Mesenteric fat pad (tissue), 1 donor: ENCODE results near the gene OR5B17. TPM values are rescaled to one million over a fixed set of nuclear protein-coding genes. Genes with fewer than 3 reads are reported as not detected.
"Not testable (repeated sequence)": the region's sequence is repeated elsewhere in the genome, so short reads cannot be mapped to it uniquely, and the experiment has no call there.

Experiments used
- DNase-seq: peaks from one replicate; pipeline ENCODE4 v3.0.0-alpha.2; 2020; ENCODE audit warnings: low spot score
- long read RNA-seq: library from polyadenylated mRNA; unstranded; transcript quantifications from one replicate; pipeline ENCODE4 v2.0.0, GENCODE V29; 2020
- total RNA-seq: library from RNA; stranded (reverse); fragmentation: NEBNext Ultra II Directional; extraction: Animal tissue kit (Norgen Biotek cat#: 25700); gene quantifications from one replicate; pipeline ENCODE4 v1.2.1, GENCODE V29; 2021
- donor health status: DM: yes; HTN: yes; CAD: no.

OR5B17 gene
- total RNA-seq = not detected
- long read RNA-seq = 0 reads

DNA sequence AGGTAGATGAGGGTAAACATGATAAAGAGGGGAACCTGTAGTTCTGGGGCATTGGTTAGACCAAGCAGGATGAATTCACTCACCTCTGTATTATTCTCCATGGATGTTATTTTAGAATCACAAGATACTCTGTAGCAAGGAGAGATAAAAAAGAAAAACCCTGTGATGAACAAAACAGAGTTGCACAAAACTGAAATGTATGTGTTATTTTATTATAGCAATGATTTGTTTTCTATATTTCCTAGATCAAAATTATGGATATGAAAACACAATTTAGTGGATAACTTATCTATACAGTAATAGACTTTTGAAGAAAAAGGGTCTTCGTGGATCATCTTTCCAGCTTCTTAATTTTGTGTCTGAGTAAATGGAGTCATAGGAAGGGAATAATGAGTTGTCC lies at the start of gene OR5B17:
TSS of gene OR5B17 (minus strand) at position 101 of the 400 bp plus-strand sequence. CDS start at position 101, 0 bp downstream.
- DNase-seq = no peak

DNA sequence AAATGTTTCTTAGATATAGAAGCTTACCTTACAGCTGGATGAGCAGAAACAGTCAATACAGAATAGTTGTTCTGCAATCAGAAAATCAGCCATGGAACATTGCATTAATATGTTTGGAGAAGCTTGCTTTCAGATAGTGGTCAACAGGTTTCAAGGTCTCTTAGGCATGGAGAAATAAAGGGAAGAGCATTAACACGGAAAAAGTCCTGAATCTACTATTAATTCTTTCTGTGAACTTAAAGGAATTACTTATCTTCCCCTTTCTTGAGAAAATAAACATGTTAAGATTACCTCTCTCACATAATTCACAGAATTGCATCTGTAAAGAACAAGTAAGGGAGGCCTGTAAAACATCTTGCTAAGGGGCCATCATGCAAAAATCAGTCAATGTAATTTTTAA lies 47.9 kb upstream of the OR5B17 start, which contains the start of gene OR5B3:
TSS of gene OR5B3 (minus strand) at position 101 of the 400 bp plus-strand sequence. CDS start 3,465 bp downstream, outside the sequence.
- DNase-seq = no peak

DNA sequence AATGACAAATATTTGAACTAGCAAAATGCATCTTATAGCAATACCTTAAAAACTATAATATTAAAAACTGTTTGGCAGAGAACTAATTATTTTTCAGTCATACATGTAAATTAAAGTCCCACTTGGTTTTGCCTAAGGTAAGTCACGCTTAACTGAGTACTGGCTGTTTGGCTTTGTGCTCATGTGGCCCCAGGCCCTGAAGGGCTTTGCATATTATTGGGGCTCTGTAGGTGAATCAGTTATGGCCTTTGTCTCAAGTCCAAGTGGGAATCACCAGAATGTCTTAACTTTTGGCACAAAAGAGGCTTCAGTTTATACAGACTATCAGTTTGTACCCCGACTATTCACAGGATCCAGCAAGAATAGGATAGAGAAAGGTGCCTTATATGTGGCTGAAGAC lies 40.8 kb upstream of the OR5B17 start:
- DNase-seq = not testable (repeated sequence)

DNA sequence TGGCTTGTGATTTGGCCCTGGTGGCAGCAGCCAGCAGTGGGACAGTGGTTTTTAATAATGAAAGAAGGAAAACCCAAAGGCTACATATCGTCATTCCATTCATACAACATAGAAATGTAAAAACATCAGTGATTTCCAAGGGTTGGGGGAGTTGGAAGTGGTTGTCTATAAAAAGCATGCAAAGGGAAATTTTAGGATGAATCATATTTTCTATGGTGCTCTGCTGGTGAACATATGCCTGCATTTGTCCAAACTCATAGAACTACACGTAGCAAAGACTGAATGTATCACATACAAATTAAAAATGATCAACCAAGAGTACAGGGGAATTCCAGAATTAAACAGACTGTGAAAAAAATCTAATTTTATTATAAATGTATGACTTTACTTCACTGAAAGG lies 36.7 kb upstream of the OR5B17 start:
- no peak for DNase-seq

DNA sequence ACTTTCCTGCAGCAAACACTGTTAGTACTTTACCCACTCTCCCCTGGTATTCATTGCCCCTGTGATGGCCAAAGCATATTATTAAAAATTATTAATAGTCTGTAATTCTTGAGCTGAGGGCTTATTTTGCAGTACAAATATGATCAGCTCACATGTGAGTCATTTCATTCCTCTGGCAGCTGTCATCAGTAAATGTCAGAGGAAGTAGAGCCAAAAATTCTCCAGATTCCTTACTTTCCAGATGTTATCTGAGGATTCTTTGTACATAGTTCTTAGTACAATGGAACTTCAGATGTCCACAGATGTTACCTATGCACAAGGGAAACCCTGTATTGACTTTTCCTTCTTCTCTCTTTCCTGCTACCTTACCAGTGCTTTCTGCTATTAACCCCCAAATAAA lies 35.3 kb upstream of the OR5B17 start:
- DNase-seq = no peak

DNA sequence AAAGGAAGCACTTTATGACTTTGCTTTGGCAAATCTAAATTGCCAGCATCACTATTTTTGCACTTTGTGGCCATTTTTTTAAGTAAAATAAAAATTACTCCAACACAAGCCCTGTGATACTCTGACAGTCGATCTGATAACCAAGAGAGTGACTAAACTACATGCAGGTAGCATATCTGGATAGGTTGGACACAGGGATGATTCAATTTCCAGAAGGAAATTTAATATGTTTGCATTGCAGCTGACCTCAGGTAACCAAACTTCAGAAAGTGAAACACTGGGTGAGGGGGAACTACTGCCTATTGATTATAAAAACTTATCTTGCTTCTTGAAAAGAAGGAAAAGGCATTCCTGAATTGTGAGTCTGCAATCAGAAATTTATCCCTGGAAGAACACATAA lies 33.9 kb upstream of the OR5B17 start:
- DNase-seq = no peak

DNA sequence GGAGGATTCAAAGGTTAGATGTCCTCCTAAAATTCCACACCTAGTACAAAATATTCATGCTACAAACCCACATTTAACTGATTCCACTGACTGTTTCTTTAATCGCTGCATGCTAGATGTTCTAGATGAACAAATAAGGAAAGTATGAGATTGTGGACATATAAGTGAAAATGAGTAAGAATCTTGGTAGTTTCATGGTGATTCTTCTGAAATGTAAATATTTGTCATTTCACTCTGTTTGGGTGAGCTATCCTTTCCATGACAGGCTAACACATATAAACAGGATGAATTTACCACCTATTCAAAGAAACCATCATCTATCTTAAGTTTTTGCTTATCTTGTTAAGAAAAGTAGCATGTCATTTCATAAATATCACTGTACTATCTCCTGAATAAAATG lies 33.0 kb upstream of the OR5B17 start:
- DNase-seq = no peak

DNA sequence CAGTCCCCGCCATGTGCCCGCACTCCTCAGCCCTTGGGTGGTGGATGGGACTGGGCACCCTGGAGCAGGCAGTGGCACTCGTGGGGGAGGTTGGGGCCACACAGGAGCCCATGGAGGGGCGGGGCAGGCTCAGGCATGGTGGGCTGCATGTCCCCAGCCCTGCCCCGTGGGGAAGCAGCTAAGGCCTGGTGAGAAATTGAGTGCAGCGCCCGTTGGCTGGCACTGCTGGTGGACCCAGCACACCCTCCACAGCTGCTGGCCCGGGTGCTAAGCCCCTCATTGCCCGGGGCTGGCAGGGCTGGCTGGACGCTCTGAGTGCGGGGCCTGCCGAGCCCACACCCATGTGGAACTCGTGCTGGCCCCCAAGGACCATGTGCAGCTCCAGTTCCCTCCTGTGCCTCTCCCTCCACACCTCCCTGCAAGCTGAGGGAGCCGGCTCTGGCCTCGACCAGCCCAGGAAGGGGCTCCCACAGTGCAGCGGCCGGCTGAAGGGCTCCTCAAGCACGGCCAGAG lies 31.7 kb upstream of the OR5B17 start:
- no peak for DNase-seq

DNA sequence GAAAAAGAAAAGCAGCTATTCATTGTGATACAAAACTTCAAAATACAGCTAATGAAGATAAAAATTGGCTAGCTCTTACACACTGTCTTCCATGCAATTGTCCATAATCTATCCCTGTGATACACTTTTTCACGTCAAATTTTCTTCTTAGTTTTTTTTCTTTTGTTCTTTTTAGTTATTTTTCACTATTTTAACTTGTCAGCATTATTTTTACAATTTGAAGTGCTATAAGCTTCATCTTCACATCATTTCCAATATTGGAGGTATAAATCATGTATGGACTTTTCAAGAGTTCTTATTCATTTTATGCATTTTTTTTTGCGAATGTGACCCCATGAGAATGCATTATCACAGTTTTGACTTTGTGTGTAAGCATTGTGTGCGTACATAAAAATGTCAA lies 4.1 kb downstream of the OR5B17 start:
- DNase-seq = no peak

DNA sequence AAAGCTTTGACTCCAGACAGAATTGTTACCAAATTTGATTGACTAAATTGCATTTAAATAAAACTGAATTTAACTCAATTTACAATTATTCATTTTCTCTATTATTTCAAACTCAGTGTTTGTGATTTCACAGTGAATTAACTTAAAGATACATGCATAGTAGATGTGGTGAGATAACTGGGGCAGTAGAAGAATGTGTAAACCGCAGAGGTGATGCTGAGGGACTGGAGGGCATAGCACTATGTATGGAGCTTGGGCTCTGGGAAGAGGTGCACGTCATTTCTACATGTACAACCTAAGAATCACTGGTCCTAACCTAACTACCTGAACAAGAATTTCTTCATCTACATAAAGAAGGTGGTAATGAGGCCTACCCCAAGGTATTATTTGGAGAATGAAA lies 13.7 kb downstream of the OR5B17 start:
- no peak for DNase-seq

DNA sequence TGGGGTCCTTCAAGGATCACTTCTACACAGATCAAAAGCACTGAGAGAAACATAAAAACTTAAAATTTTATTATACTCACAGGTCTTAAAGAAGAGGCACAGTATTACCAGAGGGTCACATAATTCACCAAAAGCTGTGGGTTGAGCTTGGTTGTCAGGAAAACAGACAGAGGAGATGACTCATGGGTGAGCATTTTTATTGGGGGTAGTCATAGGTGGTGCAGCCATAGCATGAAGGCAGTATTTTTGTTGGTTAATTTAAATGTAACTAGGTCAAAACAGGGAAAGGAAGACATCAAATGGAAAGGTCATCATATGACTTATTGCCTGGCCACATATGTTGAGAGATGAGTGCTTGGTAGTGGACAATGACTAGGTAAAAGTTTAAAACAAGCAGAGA lies 24.2 kb downstream of the OR5B17 start:
- DNase-seq = no peak

DNA sequence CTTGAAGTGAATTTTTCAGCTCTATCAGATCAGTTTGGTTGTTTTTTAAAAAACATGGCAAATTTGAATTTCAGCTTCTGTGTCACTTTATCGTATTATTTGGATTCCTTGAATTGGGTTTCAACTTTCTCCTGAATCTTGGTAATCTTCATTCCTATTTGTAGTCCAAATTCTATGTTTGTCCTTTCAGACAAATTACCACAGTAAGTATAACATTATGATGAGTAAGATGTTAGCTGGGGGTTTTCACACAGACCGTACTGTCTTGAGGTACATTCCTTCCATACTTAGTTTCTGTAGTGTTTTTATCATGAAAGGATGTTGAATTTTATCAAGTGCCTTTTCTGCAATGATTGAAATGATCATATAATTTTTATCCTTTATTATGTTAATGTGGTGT lies 28.0 kb downstream of the OR5B17 start:
- no peak for DNase-seq

DNA sequence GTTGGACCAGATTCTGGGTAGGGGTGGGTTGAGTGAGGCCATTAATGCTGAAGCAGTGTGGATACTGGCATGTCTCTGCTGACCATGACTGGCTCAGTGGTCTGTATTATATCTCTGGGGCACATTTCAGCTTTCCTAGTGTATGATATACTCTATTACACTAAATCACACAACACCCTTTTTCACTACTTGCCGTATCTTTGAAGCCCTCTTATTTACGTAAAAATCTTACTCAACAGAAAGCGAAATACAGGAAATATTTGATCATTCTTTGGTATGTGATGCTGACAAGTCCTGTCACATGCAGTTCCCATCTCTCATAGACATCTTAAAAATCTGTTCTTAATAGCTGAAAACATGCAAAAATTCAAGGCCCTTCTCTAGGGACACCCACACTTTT lies 40.3 kb downstream of the OR5B17 start:
- DNase-seq = no peak

DNA sequence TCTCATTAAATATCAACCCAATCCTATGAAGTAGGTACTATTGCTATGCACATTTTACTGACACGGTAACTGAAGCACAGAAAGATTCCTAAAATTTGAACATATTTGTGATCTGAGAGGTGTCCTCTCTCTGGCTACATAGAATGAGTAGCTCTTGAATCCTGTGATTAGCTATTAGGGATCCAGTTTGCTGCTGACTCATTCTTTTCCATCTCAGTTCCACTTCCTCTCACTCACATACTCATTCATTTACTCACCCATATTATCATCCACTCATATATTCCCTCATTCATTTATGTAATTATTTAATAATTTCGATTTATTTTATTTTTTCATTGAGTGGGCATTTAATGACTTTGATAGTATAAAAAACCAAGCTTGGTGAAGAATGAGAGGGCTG lies 42.7 kb downstream of the OR5B17 start:
- DNase-seq = no peak

Other genes with a start within 250 kb of the OR5B17 start
- gene OR9I1, start 233.5 kb downstream of the OR5B17 start, total RNA-seq = not detected
- not detected for gene OR9Q2, start 170.0 kb downstream of the OR5B17 start, total RNA-seq
- gene OR1S2, start 154.9 kb downstream of the OR5B17 start, total RNA-seq = not detected
- gene OR1S1, start 146.3 kb downstream of the OR5B17 start, total RNA-seq = not detected
- not detected for gene OR10Q1, start 130.2 kb downstream of the OR5B17 start, total RNA-seq
- not detected for gene OR10W1, start 90.8 kb downstream of the OR5B17 start, total RNA-seq
- not detected for gene OR5B3, start 47.8 kb upstream of the OR5B17 start, total RNA-seq
- gene OR5B2, start 69.1 kb upstream of the OR5B17 start, total RNA-seq = not detected
- gene OR5B12, start 83.2 kb upstream of the OR5B17 start, total RNA-seq = not detected
- not detected for gene OR5B21, start 149.0 kb upstream of the OR5B17 start, total RNA-seq
- 17.0 TPM for gene LPXN, start 216.8 kb upstream of the OR5B17 start, total RNA-seq
- 58.7 TPM for gene ZFP91, start 220.0 kb upstream of the OR5B17 start, total RNA-seq